Measurements from ENCODE around the gene LIME1.

LIME1 gene

GRCh38 chr20:63751471-63752271 lies 15.2 kb downstream of the LIME1 start:
- no peak for DNase-seq

GRCh38 chr20:63752411-63753101 lies 16.1 kb downstream of the LIME1 start:
- DNase-seq: no peak

GRCh38 chr20:63753381-63753780 lies 16.9 kb downstream of the LIME1 start:
- DNase-seq: no peak

GRCh38 chr20:63754008-63754407 lies 17.5 kb downstream of the LIME1 start:
- DNase-seq: no peak

- no peak for DNase-seq
These were observed 19.6 kb downstream of the LIME1 start for GRCh38 chr20:63755933-63756647.

GRCh38 chr20:63756648-63756991 lies 20.2 kb downstream of the LIME1 start:
- no peak for DNase-seq

GRCh38 chr20:63758152-63758551 lies 21.7 kb downstream of the LIME1 start:
- no peak for DNase-seq

GRCh38 chr20:63759377-63759901 lies 23.0 kb downstream of the LIME1 start:
- no peak for DNase-seq

GRCh38 chr20:63765082-63765873 lies 28.8 kb downstream of the LIME1 start:
- no peak for DNase-seq

GRCh38 chr20:63765902-63766301 lies 29.4 kb downstream of the LIME1 start:
- no peak for DNase-seq

- DNase-seq: no peak
These were observed 30.4 kb downstream of the LIME1 start for GRCh38 chr20:63766695-63767426.

GRCh38 chr20:63767456-63767855 lies 31.0 kb downstream of the LIME1 start:
- no peak for DNase-seq

- DNase-seq: no peak
These were observed 31.4 kb downstream of the LIME1 start for GRCh38 chr20:63767886-63768285.

- no peak for DNase-seq
These were observed 32.4 kb downstream of the LIME1 start for GRCh38 chr20:63768591-63769515.

GRCh38 chr20:63769891-63770474 lies 33.5 kb downstream of the LIME1 start:
- no peak for DNase-seq

- DNase-seq: no peak
These were observed 34.7 kb downstream of the LIME1 start for GRCh38 chr20:63771046-63771707.

GRCh38 chr20:63772781-63773518 lies 36.5 kb downstream of the LIME1 start:
- no peak for DNase-seq

GRCh38 chr20:63773571-63774241 lies 37.2 kb downstream of the LIME1 start:
- no peak for DNase-seq

GRCh38 chr20:63774306-63774705 lies 37.8 kb downstream of the LIME1 start:
- no peak for DNase-seq

Measured in stimulated activated naive CD4-positive, alpha-beta T cell treated with Interleukin-2 at 50 U/mL for 16 hours (primary cell).